Measurements from ENCODE around the gene CHAD.
A peak's percentile ranks its signal among the peaks of the same experiment; 100 is the strongest.

Gene CHAD

DNA sequence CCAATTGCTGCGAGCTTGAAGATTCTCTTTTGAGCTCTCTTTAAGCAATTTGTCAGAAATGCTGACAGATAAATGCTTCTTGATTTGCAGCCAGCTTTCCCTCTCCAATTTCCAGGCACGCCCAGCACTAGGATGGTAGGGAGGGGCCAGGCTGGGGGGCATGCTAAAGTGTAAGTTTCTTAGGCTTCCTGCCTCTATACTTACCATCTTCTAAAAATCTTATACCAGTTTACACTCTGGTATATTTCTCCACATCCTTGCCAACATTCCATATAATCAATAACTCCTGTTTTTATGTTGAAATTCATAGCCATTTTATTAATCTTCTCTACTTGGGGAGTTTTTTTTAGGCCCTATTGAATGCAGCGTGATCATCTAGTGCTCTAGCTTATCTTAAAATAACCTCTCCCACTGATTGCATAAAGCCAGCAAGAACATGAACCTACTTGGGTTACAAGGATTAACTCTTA lies 25.1 kb downstream of the CHAD start (continued):
- TF ChIP-seq ZNF777 (tag by site-specific recombination; IDR thresholded peaks at IDR 0.05; ENCODE audit: borderline replicate concordance): no peak
- TF ChIP-seq PATZ1 (tag by site-specific recombination; IDR thresholded peaks at IDR 0.05): peak; percentile 89
- no peak for TF ChIP-seq ZNF521 (tag by site-specific recombination; IDR thresholded peaks at IDR 0.05)
- TF ChIP-seq GLIS1 (tag by site-specific recombination; IDR thresholded peaks at IDR 0.05): peak; percentile 69
- TF ChIP-seq, protein P1, sequence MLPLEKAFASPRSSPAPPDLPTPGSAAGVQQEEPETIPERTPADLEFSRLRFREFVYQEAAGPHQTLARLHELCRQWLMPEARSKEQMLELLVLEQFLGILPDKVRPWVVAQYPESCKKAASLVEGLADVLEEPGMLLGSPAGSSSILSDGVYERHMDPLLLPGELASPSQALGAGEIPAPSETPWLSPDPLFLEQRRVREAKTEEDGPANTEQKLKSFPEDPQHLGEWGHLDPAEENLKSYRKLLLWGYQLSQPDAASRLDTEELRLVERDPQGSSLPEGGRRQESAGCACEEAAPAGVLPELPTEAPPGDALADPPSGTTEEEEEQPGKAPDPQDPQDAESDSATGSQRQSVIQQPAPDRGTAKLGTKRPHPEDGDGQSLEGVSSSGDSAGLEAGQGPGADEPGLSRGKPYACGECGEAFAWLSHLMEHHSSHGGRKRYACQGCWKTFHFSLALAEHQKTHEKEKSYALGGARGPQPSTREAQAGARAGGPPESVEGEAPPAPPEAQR (tag by site-specific recombination; IDR thresholded peaks at IDR 0.05): no peak
- TF ChIP-seq ZNF366 (tag by site-specific recombination; conservative IDR thresholded peaks at IDR 0.05): no peak; the same call in 1 of the 2 replicates
- TF ChIP-seq SCRT1 (tag by site-specific recombination; IDR thresholded peaks at IDR 0.05; ENCODE audit: borderline replicate concordance): no peak
- TF ChIP-seq ZNF24 (tag by site-specific recombination; IDR thresholded peaks at IDR 0.05): no peak
- no peak for TF ChIP-seq ZNF426 (tag by site-specific recombination; IDR thresholded peaks at IDR 0.05)
- TF ChIP-seq BCL11B (tag by site-specific recombination; IDR thresholded peaks at IDR 0.05; ENCODE audit: low read depth): no peak
- TF ChIP-seq ZNF133 (tag by site-specific recombination; IDR thresholded peaks at IDR 0.05): no peak
- no peak for TF ChIP-seq ZNF184 (tag by site-specific recombination; IDR thresholded peaks at IDR 0.05)
- TF ChIP-seq ZNF138 (tag by site-specific recombination; IDR thresholded peaks at IDR 0.05; ENCODE audit: borderline replicate concordance): no peak
- no peak for TF ChIP-seq ZNF354C (tag by site-specific recombination; IDR thresholded peaks at IDR 0.05; ENCODE audit: borderline replicate concordance, low read depth)
- no peak for TF ChIP-seq REPIN1 (tag by site-specific recombination; IDR thresholded peaks at IDR 0.05; ENCODE audit: low read depth)
- no peak for TF ChIP-seq ZNF48 (tag by site-specific recombination; IDR thresholded peaks at IDR 0.05)
- TF ChIP-seq GFI1B (tag by site-specific recombination; IDR thresholded peaks at IDR 0.05): no peak
- TF ChIP-seq, protein P2, sequence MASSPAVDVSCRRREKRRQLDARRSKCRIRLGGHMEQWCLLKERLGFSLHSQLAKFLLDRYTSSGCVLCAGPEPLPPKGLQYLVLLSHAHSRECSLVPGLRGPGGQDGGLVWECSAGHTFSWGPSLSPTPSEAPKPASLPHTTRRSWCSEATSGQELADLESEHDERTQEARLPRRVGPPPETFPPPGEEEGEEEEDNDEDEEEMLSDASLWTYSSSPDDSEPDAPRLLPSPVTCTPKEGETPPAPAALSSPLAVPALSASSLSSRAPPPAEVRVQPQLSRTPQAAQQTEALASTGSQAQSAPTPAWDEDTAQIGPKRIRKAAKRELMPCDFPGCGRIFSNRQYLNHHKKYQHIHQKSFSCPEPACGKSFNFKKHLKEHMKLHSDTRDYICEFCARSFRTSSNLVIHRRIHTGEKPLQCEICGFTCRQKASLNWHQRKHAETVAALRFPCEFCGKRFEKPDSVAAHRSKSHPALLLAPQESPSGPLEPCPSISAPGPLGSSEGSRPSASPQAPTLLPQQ (tag by site-specific recombination; IDR thresholded peaks at IDR 0.05): no peak
- peak; percentile 88 for TF ChIP-seq IKZF3 (tag by site-specific recombination; IDR thresholded peaks at IDR 0.05)
- TF ChIP-seq, protein P3, sequence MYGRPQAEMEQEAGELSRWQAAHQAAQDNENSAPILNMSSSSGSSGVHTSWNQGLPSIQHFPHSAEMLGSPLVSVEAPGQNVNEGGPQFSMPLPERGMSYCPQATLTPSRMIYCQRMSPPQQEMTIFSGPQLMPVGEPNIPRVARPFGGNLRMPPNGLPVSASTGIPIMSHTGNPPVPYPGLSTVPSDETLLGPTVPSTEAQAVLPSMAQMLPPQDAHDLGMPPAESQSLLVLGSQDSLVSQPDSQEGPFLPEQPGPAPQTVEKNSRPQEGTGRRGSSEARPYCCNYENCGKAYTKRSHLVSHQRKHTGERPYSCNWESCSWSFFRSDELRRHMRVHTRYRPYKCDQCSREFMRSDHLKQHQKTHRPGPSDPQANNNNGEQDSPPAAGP (tag by site-specific recombination; IDR thresholded peaks at IDR 0.05): no peak
- TF ChIP-seq ZNF768 (tag by site-specific recombination; IDR thresholded peaks at IDR 0.05): no peak
- TF ChIP-seq ZNF610 (tag by site-specific recombination; IDR thresholded peaks at IDR 0.05; ENCODE audit: borderline replicate concordance): no peak
- TF ChIP-seq ZBTB49 (tag by site-specific recombination; IDR thresholded peaks at IDR 0.05; ENCODE audit: low read depth): no peak
- no peak for TF ChIP-seq ZNF623 (tag by site-specific recombination; IDR thresholded peaks at IDR 0.05)
- 0 out of 2 replicates have a peak, but pooled peaks have one; percentile 18 for TF ChIP-seq SP3 (tag by site-specific recombination; IDR thresholded peaks at IDR 0.05)
- TF ChIP-seq ZNF670 (tag by site-specific recombination; IDR thresholded peaks at IDR 0.05; ENCODE audit: low read depth): no peak
- TF ChIP-seq TRIM28 (IDR thresholded peaks at IDR 0.05; ENCODE audit: borderline replicate concordance, low read length): peak; percentile 47; the same call in 1 of the 2 replicates
- TF ChIP-seq KLF7 (tag by site-specific recombination; IDR thresholded peaks at IDR 0.05; ENCODE audit: borderline replicate concordance): peak; percentile 41; the same call in 1 of the 2 replicates
- no peak for TF ChIP-seq ZNF362 (tag by site-specific recombination; IDR thresholded peaks at IDR 0.05)
- TF ChIP-seq, protein P4, sequence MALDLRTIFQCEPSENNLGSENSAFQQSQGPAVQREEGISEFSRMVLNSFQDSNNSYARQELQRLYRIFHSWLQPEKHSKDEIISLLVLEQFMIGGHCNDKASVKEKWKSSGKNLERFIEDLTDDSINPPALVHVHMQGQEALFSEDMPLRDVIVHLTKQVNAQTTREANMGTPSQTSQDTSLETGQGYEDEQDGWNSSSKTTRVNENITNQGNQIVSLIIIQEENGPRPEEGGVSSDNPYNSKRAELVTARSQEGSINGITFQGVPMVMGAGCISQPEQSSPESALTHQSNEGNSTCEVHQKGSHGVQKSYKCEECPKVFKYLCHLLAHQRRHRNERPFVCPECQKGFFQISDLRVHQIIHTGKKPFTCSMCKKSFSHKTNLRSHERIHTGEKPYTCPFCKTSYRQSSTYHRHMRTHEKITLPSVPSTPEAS (tag by site-specific recombination; IDR thresholded peaks at IDR 0.05): no peak
- TF ChIP-seq ZNF629 (tag by site-specific recombination; IDR thresholded peaks at IDR 0.05): peak; percentile 43; the same call in 1 of the 2 replicates
